Fibroblast of skin of right quadriceps (primary cell): ENCODE data around the gene ANXA5.

ENCODE experiments used
- DNase-seq: peaks from one replicate; pipeline ENCODE4 v3.0.0-alpha.2; 2013

Gene ANXA5

GRCh38 chr4:121632636-121633035 lies 64.1 kb downstream of the ANXA5 start:
- no peak for DNase-seq
